Keratinocyte (primary cell): Measurements from ENCODE around the gene LRRD1.

Experiments used
- EZH2 ChIP-seq: IDR thresholded peaks from one replicate; pipeline ENCODE4 v1.6.1; 2012; ENCODE audit warnings: inconsistent platforms, mild to moderate bottlenecking, low read length, moderate library complexity
- TF ChIP-seq, protein P1 (sequence below), 3 experiments: IDR thresholded peaks in 1 of 3; conservative IDR thresholded peaks in 1 of 3; optimal IDR thresholded peaks in 1 of 3; 2 replicates in 2 of 3; 3 replicates in 1 of 3; pipeline versions ENCODE3 to v1.5.1; 2011; ENCODE audit warnings: low read length in 3 of 3, mild to moderate bottlenecking in 3 of 3, moderate library complexity in 2 of 3, control low read depth in 1 of 3, inconsistent platforms in 1 of 3; ENCODE audit not compliant: insufficient read depth in 2 of 3; ENCODE audit errors: extremely low read depth in 1 of 3

DNA sequence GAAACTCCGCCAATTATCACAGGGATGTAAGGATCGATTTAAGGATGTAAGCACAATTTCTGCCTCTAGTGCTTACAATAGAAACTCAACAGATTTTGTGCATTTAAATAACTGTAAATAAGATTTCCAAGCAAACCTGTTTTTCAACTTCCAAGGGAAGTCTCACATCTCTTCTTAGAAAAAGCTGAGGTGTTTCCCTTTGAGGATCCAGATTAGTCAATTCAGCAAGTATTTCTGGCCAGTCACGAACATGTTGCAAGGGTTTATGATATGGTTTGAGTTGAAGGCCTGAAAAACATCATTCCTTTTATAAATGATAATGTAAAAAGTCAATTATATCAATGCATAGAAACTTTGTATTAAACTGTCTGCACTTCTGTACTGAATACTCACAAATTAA lies 42.8 kb upstream of the LRRD1 start:
- TF ChIP-seq, protein P1, sequence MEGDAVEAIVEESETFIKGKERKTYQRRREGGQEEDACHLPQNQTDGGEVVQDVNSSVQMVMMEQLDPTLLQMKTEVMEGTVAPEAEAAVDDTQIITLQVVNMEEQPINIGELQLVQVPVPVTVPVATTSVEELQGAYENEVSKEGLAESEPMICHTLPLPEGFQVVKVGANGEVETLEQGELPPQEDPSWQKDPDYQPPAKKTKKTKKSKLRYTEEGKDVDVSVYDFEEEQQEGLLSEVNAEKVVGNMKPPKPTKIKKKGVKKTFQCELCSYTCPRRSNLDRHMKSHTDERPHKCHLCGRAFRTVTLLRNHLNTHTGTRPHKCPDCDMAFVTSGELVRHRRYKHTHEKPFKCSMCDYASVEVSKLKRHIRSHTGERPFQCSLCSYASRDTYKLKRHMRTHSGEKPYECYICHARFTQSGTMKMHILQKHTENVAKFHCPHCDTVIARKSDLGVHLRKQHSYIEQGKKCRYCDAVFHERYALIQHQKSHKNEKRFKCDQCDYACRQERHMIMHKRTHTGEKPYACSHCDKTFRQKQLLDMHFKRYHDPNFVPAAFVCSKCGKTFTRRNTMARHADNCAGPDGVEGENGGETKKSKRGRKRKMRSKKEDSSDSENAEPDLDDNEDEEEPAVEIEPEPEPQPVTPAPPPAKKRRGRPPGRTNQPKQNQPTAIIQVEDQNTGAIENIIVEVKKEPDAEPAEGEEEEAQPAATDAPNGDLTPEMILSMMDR (optimal IDR thresholded peaks at IDR 0.05 in 1 of 3, IDR thresholded peaks at IDR 0.05 in 1 of 3, conservative IDR thresholded peaks at IDR 0.05 in 1 of 3; ENCODE audit: extremely low read depth in 1 of 3, insufficient read depth in 2 of 3, low read length in 3 of 3) = no peak
- no peak for TF ChIP-seq EZH2
